ENCODE data around the gene PLK5.
"Not testable (repeated sequence)": the region's sequence is repeated elsewhere in the genome, so short reads cannot be mapped to it uniquely, and the experiment has no call there.

PLK5 gene

DNA sequence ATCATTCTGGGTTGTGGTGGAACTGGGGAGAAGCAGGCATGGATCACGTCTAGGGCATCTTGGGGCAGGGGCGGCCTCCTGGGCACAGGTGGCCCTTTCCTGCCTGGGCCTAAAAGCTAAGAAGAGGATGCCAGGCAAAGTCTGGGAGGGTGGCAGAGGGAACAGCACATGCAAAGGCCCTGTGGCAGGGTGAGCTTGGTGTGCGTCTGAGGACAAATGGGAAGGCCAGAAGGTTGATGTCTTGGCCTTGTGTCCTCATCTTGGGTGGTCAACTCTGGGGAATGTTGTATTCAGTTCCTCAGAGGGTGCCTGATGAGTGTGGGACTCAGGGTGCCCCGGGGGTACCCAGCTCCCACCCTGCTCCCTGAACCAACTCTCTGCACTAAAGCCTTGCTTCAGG, 5.4 kb upstream of the PLK5 start:
- Histone ChIP-seq H3K36me3 (ENCODE audit: insufficient read depth, low read length) (no peaks in the 10 kb centered on the region), H2AFZ (ENCODE audit: low read depth, low read length) (no peak overlapping the region), H3K27me3 (ENCODE audit: insufficient read depth, low read length) (peaks cover 40% of the 10 kb centered on the region), H3K9me3 (ENCODE audit: low read length) (peaks cover 4% of the 10 kb centered on the region), H3K4me1 (ENCODE audit: insufficient read depth, low read length) (no peaks in the 10 kb centered on the region), H3K4me3 (ENCODE audit: low read length) (no peak overlapping the region)

DNA sequence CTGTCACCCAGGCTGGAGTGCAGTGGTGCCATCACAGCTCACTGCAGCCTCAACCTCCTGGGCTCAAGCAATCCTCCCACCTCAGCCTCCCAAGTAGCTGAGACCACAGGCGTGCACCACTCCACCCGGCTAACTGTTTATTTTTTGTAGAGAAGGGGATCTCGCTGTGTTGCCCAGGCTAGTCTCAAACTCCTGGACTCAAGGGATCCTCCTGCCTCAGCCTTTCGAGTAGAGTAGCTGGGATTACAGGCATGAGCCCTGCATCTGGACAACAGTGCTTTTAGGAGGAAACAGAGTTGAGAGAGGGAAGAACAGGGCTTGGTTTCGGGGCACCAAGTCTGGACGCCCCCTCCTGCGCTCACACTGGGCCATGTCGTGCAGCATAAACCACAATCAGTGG, 4.1 kb upstream of the PLK5 start:
- H3K4me3 ChIP-seq (ENCODE audit: low read length); H2AFZ ChIP-seq (ENCODE audit: low read depth, low read length); H3K36me3 ChIP-seq (ENCODE audit: insufficient read depth, low read length); H3K4me1 ChIP-seq (ENCODE audit: insufficient read depth, low read length); H3K9me3 ChIP-seq (ENCODE audit: low read length): not testable (repeated sequence)
- H3K27me3 ChIP-seq (ENCODE audit: insufficient read depth, low read length), result peaks cover 39% of the 10 kb centered on the region

DNA sequence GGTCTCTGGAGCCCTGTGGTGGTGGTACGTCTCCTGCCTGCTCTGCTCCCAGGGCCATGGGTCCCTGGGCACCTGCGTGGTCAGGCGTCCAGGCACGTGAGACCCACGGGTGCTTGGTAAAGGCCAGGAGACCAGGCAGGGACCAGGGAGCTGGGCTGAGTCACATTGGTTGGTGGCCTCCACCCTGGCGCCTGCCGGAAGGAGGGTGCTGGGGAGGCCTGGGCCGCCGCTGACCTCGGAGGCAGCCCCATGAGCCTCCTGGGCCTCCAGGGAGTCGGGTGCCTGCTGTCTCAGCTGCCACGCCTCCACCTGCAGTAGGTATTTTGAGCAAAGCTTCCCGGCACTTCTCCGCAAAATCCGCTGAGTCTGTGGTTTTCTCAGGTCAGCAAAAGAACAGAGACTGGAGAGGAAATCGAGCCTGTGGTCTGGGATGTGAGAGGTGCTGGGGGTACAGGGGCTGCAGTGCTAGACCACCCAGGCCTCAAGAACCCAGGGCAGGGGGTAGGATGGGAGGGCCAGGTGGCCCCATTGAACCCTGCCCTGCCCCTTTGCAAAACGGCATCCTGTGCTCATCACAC, 3.6 kb upstream of the PLK5 start:
- no peaks in the 10 kb centered on the region for H3K4me1 ChIP-seq (ENCODE audit: insufficient read depth, low read length)
- H2AFZ ChIP-seq (ENCODE audit: low read depth, low read length), result no peak overlapping the region
- peaks cover 41% of the 10 kb centered on the region for H3K27me3 ChIP-seq (ENCODE audit: insufficient read depth, low read length)
- H3K9me3 ChIP-seq (ENCODE audit: low read length), result peaks cover 4% of the 10 kb centered on the region
- H3K4me3 ChIP-seq (ENCODE audit: low read length), result no peak overlapping the region
- no peaks in the 10 kb centered on the region for H3K36me3 ChIP-seq (ENCODE audit: insufficient read depth, low read length)

DNA sequence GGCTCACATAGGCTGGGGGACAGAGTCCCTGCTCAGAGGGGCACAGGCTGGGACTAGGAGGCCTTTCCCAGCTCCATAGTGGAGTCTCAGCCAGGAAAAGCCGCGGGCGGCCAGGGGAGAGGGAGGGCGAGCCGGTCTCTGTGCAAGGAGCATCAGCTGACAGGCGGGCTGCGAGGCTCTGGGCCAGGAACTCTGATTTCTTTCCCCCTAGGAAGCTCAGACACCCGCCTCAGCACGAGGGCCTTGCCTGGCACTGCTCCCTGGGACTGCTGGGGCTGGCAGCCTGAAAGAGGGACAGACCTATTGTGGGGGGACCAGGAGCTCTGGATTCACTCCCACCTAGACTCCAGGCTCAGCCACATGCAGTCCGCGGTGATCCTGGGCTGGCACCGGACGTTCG, 2.2 kb upstream of the PLK5 start:
- peaks cover 52% of the 10 kb centered on the region for H3K27me3 ChIP-seq (ENCODE audit: insufficient read depth, low read length)
- H3K9me3 ChIP-seq (ENCODE audit: low read length), result no peaks in the 10 kb centered on the region
- H2AFZ ChIP-seq (ENCODE audit: low read depth, low read length), result no peak overlapping the region
- no peaks in the 10 kb centered on the region for H3K4me1 ChIP-seq (ENCODE audit: insufficient read depth, low read length)
- no peak overlapping the region for H3K4me3 ChIP-seq (ENCODE audit: low read length)
- H3K36me3 ChIP-seq (ENCODE audit: insufficient read depth, low read length), result no peaks in the 10 kb centered on the region

DNA sequence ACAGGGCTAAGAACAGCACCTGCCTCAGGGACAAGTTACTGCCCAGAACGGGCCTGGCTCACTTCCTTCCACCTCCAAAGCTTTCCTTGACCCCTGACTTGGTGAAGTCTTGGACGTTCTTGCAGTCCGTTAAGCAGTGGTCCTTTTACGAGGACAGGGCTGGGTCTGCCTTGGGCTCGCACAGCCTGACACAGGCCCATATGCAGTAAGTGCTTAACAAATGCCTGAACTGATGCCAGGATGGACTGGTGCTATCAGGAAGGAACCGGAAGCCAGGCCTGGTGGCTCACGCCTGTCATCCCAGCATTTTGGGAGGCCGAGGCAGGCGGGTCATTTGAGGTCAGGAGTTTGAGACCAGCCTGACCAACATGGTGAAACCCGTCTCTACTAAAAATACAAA, 1.8 kb upstream of the PLK5 start:
- Histone ChIP-seq H3K4me3 (ENCODE audit: low read length) (no peak overlapping the region), H3K4me1 (ENCODE audit: insufficient read depth, low read length) (no peaks in the 10 kb centered on the region), H3K27me3 (ENCODE audit: insufficient read depth, low read length) (peaks cover 54% of the 10 kb centered on the region), H3K9me3 (ENCODE audit: low read length) (no peaks in the 10 kb centered on the region), H3K36me3 (ENCODE audit: insufficient read depth, low read length) (no peaks in the 10 kb centered on the region), H2AFZ (ENCODE audit: low read depth, low read length) (no peak overlapping the region)

DNA sequence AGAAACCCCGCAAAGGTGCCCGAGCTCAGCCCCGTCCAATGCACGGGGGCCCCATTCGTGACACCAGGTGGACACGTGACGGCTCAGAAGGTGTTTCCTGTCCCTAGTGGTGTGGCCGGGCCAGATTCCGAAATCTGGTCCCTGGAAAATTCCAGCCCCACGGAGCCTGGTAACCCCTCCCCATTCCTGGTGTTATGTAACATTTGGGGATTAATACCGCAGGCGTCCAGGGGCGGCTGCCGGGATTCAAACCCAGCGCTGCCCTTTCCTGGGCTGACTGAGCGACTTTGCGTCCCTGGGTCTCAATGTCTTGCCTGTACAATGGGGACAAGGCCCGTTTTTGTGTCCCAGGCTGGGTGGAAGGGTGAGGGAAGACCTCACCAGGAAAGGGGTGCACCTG, 1.0 kb upstream of the PLK5 start:
- H3K9me3 ChIP-seq (ENCODE audit: low read length), result no peaks in the 10 kb centered on the region
- H3K27me3 ChIP-seq (ENCODE audit: insufficient read depth, low read length), result peaks cover 55% of the 10 kb centered on the region
- H3K4me1 ChIP-seq (ENCODE audit: insufficient read depth, low read length), result no peaks in the 10 kb centered on the region
- H3K36me3 ChIP-seq (ENCODE audit: insufficient read depth, low read length), result no peaks in the 10 kb centered on the region
- no peak overlapping the region for H3K4me3 ChIP-seq (ENCODE audit: low read length)
- H2AFZ ChIP-seq (ENCODE audit: low read depth, low read length), result no peak overlapping the region

DNA sequence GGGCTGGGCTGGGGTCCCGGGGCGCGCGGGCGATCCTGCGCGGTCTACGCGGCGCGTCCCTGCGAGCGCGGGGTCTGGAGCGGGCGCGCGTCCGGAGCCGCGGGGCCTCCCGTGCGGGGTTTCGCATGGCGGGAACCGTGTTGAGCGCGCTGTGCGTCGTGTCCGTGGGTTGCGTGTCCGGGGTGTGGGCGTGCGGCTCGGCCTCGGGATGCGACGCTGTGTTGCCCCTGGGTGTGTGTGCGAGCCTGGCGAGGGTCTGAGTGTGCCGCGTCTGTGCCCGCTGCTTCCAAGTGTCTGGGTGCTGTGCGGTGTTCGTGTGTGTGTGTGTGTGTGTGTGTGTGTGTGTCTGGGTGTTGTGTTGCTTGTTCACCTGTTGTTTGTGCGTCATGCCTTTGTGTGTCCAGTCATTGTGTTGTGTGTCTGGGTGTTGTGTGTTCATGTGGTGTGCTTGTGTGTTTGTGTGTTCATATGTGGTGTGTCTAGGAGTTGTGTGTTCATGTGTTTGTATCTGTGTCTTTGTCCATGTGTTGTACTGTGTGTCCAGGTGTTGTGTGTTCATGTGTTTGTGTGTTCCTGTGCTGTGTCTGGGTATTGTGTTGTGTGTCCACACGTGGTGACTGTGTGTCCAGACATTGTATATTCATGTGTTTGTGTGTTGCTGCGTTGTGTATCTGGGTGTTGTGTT, 552 bp downstream of the PLK5 start:
- no peaks in the 10 kb centered on the region for H3K36me3 ChIP-seq (ENCODE audit: insufficient read depth, low read length)
- no peaks in the 10 kb centered on the region for H3K9me3 ChIP-seq (ENCODE audit: low read length)
- H3K4me3 ChIP-seq (ENCODE audit: low read length), result peak overlapping the region; percentile 22
- H3K4me1 ChIP-seq (ENCODE audit: insufficient read depth, low read length), result no peaks in the 10 kb centered on the region
- H2AFZ ChIP-seq (ENCODE audit: low read depth, low read length), result no peak overlapping the region
- peaks cover 54% of the 10 kb centered on the region for H3K27me3 ChIP-seq (ENCODE audit: insufficient read depth, low read length)

DNA sequence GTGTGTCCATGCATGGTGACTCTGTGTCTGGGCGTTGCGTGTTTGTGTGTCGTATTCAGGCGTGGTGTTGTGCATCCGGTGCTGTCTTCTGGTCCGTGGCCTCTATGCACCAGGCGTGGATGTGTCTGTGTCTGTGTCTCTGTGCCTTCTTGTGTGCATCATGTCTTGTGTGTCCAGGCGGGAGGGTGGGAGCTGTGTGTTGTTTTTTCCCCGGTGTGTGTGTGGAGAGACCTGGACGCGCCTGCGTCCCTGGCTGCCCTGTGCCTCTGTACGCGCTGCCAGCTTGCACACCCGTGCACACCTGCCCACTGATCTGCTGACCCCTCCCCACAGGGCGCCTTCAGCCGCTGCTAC, 1.1 kb downstream of the PLK5 start:
- Histone ChIP-seq H3K4me3 (ENCODE audit: low read length) (no peak overlapping the region), H3K9me3 (ENCODE audit: low read length) (no peaks in the 10 kb centered on the region), H3K4me1 (ENCODE audit: insufficient read depth, low read length) (no peaks in the 10 kb centered on the region), H3K27me3 (ENCODE audit: insufficient read depth, low read length) (peaks cover 57% of the 10 kb centered on the region), H2AFZ (ENCODE audit: low read depth, low read length) (no peak overlapping the region), H3K36me3 (ENCODE audit: insufficient read depth, low read length) (no peaks in the 10 kb centered on the region)

DNA sequence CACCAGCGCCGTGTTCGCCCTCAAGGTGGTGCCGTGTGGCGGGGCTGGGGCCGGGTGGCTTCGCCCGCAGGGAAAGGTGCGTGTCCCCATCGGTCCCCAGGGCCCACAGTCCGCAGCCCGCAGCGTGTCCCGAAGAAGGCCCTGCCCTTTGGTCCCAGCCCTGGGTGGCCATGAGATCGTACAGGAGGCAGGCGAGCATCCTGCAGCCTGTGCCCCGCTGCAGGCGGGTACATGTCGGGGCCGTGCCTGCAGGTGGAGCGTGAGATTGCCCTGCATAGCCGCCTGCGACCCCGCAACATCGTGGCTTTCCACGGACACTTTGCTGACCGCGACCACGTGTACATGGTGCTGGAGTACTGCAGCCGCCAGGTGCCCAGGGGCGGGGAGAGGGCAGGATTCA, 1.5 kb downstream of the PLK5 start:
- Histone ChIP-seq H3K36me3 (ENCODE audit: insufficient read depth, low read length) (no peaks in the 10 kb centered on the region), H3K9me3 (ENCODE audit: low read length) (no peaks in the 10 kb centered on the region), H2AFZ (ENCODE audit: low read depth, low read length) (no peak overlapping the region), H3K4me1 (ENCODE audit: insufficient read depth, low read length) (no peaks in the 10 kb centered on the region), H3K4me3 (ENCODE audit: low read length) (no peak overlapping the region), H3K27me3 (ENCODE audit: insufficient read depth, low read length) (peaks cover 58% of the 10 kb centered on the region)

DNA sequence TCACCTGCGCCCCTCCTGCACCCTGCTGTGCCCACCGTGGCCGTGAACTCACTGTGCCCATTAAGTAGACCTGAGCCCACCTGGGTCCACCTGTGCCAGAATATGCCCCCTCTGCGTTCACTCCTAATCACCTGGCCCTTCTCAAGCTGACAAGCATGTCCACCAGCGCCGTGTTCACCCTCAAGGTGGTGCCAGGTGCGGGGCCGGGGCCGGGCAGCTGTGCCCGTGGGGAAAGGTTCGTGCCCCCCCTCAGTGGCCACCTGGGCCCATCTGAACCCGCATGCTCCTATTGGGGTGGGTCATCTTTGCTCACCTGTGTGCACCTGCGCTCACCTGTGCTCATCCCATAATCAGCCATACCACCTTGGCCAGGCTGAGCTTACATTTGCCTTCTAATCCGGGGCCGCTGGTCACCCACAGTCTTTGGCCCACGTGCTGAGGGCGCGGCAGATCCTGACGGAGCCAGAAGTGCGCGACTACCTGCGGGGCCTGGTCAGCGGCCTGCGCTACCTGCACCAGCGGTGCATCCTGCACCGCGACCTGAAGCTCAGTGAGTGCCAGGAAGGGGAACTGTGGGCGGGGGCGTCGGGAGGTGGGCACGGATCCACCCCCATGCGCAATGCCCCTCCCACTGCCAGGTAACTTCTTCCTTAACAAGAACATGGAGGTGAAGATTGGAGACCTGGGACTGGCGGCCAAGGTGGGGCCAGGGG, 2.3 kb downstream of the PLK5 start:
- Histone ChIP-seq H3K9me3 (ENCODE audit: low read length) (no peaks in the 10 kb centered on the region), H3K4me1 (ENCODE audit: insufficient read depth, low read length) (no peaks in the 10 kb centered on the region), H2AFZ (ENCODE audit: low read depth, low read length) (no peak overlapping the region), H3K4me3 (ENCODE audit: low read length) (no peak overlapping the region), H3K36me3 (ENCODE audit: insufficient read depth, low read length) (no peaks in the 10 kb centered on the region), H3K27me3 (ENCODE audit: insufficient read depth, low read length) (peaks cover 57% of the 10 kb centered on the region)

DNA sequence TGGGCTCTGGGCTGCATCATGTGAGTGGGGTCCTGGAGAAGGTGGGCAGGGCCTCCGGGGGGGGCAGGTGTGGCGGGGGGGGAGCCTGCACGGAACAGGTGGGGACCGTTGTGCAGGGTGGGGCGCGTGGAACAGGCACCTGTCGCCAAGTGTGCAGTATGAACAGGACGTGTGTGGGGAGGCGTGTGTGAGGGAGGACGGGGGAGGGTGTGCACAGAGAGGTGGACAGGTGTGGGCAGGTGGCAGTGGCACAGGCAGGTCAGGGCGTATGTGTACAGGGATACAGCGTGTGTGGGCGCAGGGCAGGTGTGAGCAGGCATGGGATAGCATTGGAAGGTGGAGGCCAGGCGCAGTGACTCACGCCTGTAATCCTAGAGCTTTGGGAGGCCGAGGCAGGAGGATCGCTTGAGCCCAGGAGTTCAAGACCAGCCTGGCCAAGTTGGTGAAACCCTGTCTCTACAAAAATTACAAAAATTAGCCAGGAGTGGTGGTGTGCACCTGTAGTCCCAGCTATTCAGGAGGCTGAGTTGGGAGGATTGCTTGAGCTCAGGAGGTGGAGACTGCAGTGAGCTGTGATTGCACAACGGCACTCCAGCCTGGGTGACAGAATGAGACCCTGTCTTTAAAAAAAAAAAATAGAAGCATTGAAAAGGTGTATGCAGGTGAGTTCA, 3.2 kb downstream of the PLK5 start:
- H2AFZ ChIP-seq (ENCODE audit: low read depth, low read length), result no peak overlapping the region
- peaks cover 48% of the 10 kb centered on the region for H3K27me3 ChIP-seq (ENCODE audit: insufficient read depth, low read length)
- no peak overlapping the region for H3K4me3 ChIP-seq (ENCODE audit: low read length)

DNA sequence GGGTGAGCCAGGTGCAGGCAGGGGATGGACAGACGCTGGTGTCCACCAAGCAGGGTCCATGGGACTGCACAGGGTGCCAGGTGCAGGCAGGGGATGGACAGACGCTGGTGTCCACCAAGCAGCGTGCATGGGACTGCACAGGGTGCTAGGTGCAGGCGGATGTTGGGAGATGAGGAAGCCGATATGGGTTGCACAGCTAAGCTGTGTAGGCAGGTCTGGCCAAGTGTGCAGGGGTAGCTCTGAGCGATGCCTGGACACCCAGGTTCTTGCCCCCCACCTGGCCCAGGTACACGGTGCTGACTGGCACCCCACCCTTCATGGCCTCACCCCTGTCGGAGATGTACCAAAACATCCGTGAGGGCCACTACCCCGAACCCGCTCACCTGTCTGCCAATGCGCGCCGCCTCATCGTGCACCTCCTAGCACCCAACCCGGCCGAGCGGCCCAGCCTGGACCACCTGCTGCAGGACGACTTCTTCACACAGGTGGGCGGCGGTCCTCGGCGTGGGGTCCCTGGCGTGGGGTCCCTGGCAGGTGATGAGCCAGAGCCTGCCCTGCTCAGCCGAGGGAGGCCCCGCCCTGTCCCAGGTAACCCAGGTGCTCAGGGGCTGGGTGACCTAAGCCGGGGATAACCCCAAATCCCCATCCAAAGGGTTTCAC, 3.9 kb downstream of the PLK5 start:
- no peak overlapping the region for H2AFZ ChIP-seq (ENCODE audit: low read depth, low read length)
- H3K36me3 ChIP-seq (ENCODE audit: insufficient read depth, low read length), result no peaks in the 10 kb centered on the region
- H3K27me3 ChIP-seq (ENCODE audit: insufficient read depth, low read length), result peaks cover 42% of the 10 kb centered on the region
- no peak overlapping the region for H3K4me3 ChIP-seq (ENCODE audit: low read length)
- no peaks in the 10 kb centered on the region for H3K4me1 ChIP-seq (ENCODE audit: insufficient read depth, low read length)
- H3K9me3 ChIP-seq (ENCODE audit: low read length), result no peaks in the 10 kb centered on the region

More for the DNA sequence above, 3.2 kb downstream of the PLK5 start:
- no peaks in the 10 kb centered on the region for H3K36me3 ChIP-seq (ENCODE audit: insufficient read depth, low read length)
- no peaks in the 10 kb centered on the region for H3K9me3 ChIP-seq (ENCODE audit: low read length)
- H3K4me1 ChIP-seq (ENCODE audit: insufficient read depth, low read length), result no peaks in the 10 kb centered on the region

All from neuron (in vitro differentiated cells).